Stimulated activated CD4-positive, alpha-beta T cell treated with anti-CD3 and anti-CD28 coated beads, Interleukin-4, amount 100 ng/mL, for 1 hour (primary cell): ENCODE results near the gene PATZ1.

ENCODE experiments used
- DNase-seq: peaks from one replicate; pipeline ENCODE4 v3.0.0-alpha.2; 2020

The PATZ1 gene

GRCh38 chr22:31305194-31305593 is 41.0 kb downstream of the PATZ1 start:
- no peak for DNase-seq

- no peak for DNase-seq
These were observed 43.6 kb downstream of the PATZ1 start for GRCh38 chr22:31302537-31302936.

- no peak for DNase-seq
These were observed 44.1 kb downstream of the PATZ1 start for GRCh38 chr22:31302006-31302405.

- DNase-seq, result no peak
These were observed 45.2 kb downstream of the PATZ1 start for GRCh38 chr22:31300896-31301295.

GRCh38 chr22:31295831-31296657 is 50.1 kb downstream of the PATZ1 start:
- no peak for DNase-seq

- no peak for DNase-seq
These were observed 50.8 kb downstream of the PATZ1 start for GRCh38 chr22:31295360-31295759.

GRCh38 chr22:31292236-31292989 is 53.7 kb downstream of the PATZ1 start, which contains the start of gene PIK3IP1:
TSS of gene PIK3IP1 (minus strand) at chr22:31292488. CDS start at chr22:31292344, 144 bp downstream.
- DNase-seq, result peak; percentile 83

- no peak for DNase-seq
These were observed 54.5 kb downstream of the PATZ1 start for GRCh38 chr22:31291481-31292235.

- DNase-seq, result peak; percentile 93
These were observed 55.4 kb downstream of the PATZ1 start for GRCh38 chr22:31290494-31291471.

- DNase-seq, result no peak
These were observed 56.8 kb downstream of the PATZ1 start for GRCh38 chr22:31289344-31289743.

- no peak for DNase-seq
These were observed 57.5 kb downstream of the PATZ1 start for GRCh38 chr22:31288496-31289240.

- no peak for DNase-seq
These were observed 58.2 kb downstream of the PATZ1 start for GRCh38 chr22:31287818-31288495.

GRCh38 chr22:31286360-31287255 is 59.5 kb downstream of the PATZ1 start:
- DNase-seq, result peak; percentile 37

GRCh38 chr22:31284281-31285155 is 61.6 kb downstream of the PATZ1 start:
- DNase-seq, result no peak

GRCh38 chr22:31282748-31283468 is 63.2 kb downstream of the PATZ1 start:
- no peak for DNase-seq

GRCh38 chr22:31281733-31282132 is 64.4 kb downstream of the PATZ1 start:
- no peak for DNase-seq

- DNase-seq, result no peak
These were observed 66.2 kb downstream of the PATZ1 start for GRCh38 chr22:31279821-31280505.
